ENCODE measurements around the gene THAP6. TPM values are rescaled to one million over a fixed set of nuclear protein-coding genes. Genes with fewer than 3 reads are reported as not detected.

THAP6 gene
- total RNA-seq, 1 experiment from 2014 or later = 25.5 TPM

DNA sequence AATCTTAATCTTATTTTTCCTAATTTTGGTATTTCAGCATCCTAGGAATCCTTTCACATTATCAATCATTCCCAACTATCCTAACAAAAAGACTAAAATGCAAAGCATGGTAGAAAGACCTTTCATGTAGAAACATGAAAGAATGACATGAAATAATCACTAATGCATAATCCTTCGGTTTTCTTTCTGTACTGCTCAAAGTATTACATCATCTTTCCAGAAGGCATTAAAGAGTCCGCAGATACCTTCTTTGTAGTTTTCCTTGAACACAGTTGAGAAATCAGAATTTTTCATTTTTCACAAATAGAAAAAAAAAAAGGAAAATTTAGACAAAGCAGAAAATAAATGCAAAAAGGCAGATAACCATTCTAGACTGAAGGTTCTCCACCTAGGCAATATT is 11.6 kb upstream of the THAP6 start:
- Histone ChIP-seq H3K4me3 (replicated peaks in 1 of 2; ENCODE audit: low read depth in 1 of 2, low read length in 2 of 2) (no peak overlapping the region), H4K20me1 (ENCODE audit: insufficient read depth) (no peaks in the 10 kb centered on the region), H3K4me1 (ENCODE audit: control insufficient read depth in 1 of 2, insufficient read depth in 2 of 2, low read length in 2 of 2) (no peaks in the 10 kb centered on the region), H3K9me3 (ENCODE audit: control insufficient read depth in 1 of 2, insufficient read depth in 1 of 2, low read depth in 1 of 2, low read length in 2 of 2) (no peaks in the 10 kb centered on the region), H3K79me2 (ENCODE audit: insufficient read depth, low read length) (peaks cover 88% of the 10 kb centered on the region), H3K9ac (ENCODE audit: low read length) (no peak overlapping the region), H2AFZ (ENCODE audit: low read depth, low read length, poor library complexity, severe bottlenecking) (no peak overlapping the region), H3K27ac (ENCODE audit: low read depth, low read length) (no peak overlapping the region), H3K27me3 (ENCODE audit: insufficient read depth, low read length) (no peaks in the 10 kb centered on the region), H3K4me2 (ENCODE audit: low read length) (no peak overlapping the region), H3K36me3 (ENCODE audit: control insufficient read depth in 1 of 2, insufficient read depth in 2 of 2, low read length in 2 of 2) (peaks cover 14 to 26% of the 10 kb centered on the region in 2 experiments), H3K9me2 (ENCODE audit: insufficient read depth) (no peaks in the 10 kb centered on the region)
- intact Hi-C loops (cut with micrococcal nuclease) = no loop called here
- TF ChIP-seq POLR2AphosphoS5 (IDR thresholded peaks at IDR 0.05; ENCODE audit: low read depth, low read length) (no peak), TCF7L2 (IDR thresholded peaks at IDR 0.05; ENCODE audit: borderline replicate concordance, extremely low read depth, insufficient read depth, insufficient read length) (no peak), RAD21 (IDR thresholded peaks at IDR 0.05; ENCODE audit: low read depth) (no peak), CBX3 (IDR thresholded peaks at IDR 0.05; ENCODE audit: low read depth) (no peak), FOSL1 (IDR thresholded peaks at IDR 0.05; ENCODE audit: low read depth) (no peak), SIN3A (IDR thresholded peaks at IDR 0.05; ENCODE audit: low read depth) (no peak), EZH2 (IDR thresholded peaks at IDR 0.05) (no peak), CEBPB (IDR thresholded peaks at IDR 0.05; ENCODE audit: low read depth) (no peak), ELF1 (IDR thresholded peaks at IDR 0.05; ENCODE audit: borderline replicate concordance, low read depth) (no peak), SP1 (IDR thresholded peaks at IDR 0.05; ENCODE audit: low read depth) (no peak), ZFX (IDR thresholded peaks at IDR 0.05) (no peak), EGR1 (IDR thresholded peaks at IDR 0.05; ENCODE audit: low read depth) (no peak), ZNF274 (IDR thresholded peaks at IDR 0.05; ENCODE audit: low read depth, low read length) (no peak)
- TF ChIP-seq, protein P1, sequence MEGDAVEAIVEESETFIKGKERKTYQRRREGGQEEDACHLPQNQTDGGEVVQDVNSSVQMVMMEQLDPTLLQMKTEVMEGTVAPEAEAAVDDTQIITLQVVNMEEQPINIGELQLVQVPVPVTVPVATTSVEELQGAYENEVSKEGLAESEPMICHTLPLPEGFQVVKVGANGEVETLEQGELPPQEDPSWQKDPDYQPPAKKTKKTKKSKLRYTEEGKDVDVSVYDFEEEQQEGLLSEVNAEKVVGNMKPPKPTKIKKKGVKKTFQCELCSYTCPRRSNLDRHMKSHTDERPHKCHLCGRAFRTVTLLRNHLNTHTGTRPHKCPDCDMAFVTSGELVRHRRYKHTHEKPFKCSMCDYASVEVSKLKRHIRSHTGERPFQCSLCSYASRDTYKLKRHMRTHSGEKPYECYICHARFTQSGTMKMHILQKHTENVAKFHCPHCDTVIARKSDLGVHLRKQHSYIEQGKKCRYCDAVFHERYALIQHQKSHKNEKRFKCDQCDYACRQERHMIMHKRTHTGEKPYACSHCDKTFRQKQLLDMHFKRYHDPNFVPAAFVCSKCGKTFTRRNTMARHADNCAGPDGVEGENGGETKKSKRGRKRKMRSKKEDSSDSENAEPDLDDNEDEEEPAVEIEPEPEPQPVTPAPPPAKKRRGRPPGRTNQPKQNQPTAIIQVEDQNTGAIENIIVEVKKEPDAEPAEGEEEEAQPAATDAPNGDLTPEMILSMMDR (IDR thresholded peaks at IDR 0.05 in 2 of 3, conservative IDR thresholded peaks at IDR 0.05 in 1 of 3; ENCODE audit: borderline replicate concordance in 1 of 3, insufficient read depth in 1 of 3, low read depth in 2 of 3, low read length in 2 of 3) = no peak
- TF ChIP-seq, protein P2, sequence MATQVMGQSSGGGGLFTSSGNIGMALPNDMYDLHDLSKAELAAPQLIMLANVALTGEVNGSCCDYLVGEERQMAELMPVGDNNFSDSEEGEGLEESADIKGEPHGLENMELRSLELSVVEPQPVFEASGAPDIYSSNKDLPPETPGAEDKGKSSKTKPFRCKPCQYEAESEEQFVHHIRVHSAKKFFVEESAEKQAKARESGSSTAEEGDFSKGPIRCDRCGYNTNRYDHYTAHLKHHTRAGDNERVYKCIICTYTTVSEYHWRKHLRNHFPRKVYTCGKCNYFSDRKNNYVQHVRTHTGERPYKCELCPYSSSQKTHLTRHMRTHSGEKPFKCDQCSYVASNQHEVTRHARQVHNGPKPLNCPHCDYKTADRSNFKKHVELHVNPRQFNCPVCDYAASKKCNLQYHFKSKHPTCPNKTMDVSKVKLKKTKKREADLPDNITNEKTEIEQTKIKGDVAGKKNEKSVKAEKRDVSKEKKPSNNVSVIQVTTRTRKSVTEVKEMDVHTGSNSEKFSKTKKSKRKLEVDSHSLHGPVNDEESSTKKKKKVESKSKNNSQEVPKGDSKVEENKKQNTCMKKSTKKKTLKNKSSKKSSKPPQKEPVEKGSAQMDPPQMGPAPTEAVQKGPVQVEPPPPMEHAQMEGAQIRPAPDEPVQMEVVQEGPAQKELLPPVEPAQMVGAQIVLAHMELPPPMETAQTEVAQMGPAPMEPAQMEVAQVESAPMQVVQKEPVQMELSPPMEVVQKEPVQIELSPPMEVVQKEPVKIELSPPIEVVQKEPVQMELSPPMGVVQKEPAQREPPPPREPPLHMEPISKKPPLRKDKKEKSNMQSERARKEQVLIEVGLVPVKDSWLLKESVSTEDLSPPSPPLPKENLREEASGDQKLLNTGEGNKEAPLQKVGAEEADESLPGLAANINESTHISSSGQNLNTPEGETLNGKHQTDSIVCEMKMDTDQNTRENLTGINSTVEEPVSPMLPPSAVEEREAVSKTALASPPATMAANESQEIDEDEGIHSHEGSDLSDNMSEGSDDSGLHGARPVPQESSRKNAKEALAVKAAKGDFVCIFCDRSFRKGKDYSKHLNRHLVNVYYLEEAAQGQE (IDR thresholded peaks at IDR 0.05; ENCODE audit: low read depth) = no peak
- TF ChIP-seq, protein P3, sequence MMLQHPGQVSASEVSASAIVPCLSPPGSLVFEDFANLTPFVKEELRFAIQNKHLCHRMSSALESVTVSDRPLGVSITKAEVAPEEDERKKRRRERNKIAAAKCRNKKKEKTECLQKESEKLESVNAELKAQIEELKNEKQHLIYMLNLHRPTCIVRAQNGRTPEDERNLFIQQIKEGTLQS (IDR thresholded peaks at IDR 0.05) = no peak
- BruUV-seq (replicated peaks) = no TSS peak
- ChIA-PET RAD21 (ENCODE audit: low non-redundant PET in 1 of 2, low total read pairs in 2 of 2, uncharacterized antibody in 2 of 2, unreplicated experiment in 2 of 2) (no interaction called here), CTCF (no interaction called here), POLR2A (no interaction called here)
- no peak for DNase-seq (ENCODE audit: low read depth, low spot score)
- ATAC-seq = no peak

Measured in HCT116 (cell line).